Measurements from ENCODE around the gene VPS51. TPM values are rescaled to one million over a fixed set of nuclear protein-coding genes. Genes with fewer than 3 reads are reported as not detected.

The VPS51 gene
- total and polyA plus RNA-seq, 10 of the 15 experiments (the other 5 are each of a cell fraction or from before 2014, with no cell fraction given), result 1.5 to 279 (median 53.2) TPM

- no peaks in the 10 kb centered on the region for H3K27me3 ChIP-seq (replicated peaks in 1 of 2; ENCODE audit: control insufficient read depth in 2 of 2, insufficient read depth in 2 of 2, low read length in 1 of 2)
- no peak overlapping the region for H3K4me3 ChIP-seq
- ChIA-PET SMC1A (ENCODE audit: uncharacterized antibody, unreplicated experiment) (interaction anchor here (0.6 to 3.1 kb wide), 12 partner anchors 8 to 263 kb away, joined by 3 to 27 read pairs (median 4); partner anchors contain the start of genes CAPN1, FAU, MRPL49 and SNX15), CTCF (interaction anchor here (0.6 to 6.3 kb wide), 34 partner anchors 8 to 793 kb away, joined by 3 to 93 read pairs (median 4); partner anchors contain the start of genes ARL2, BATF2, CAPN1 and CDC42BPG), RAD21 (ENCODE audit: unreplicated experiment) (interaction anchor here (0.8 to 3.8 kb wide), 12 partner anchors 11 to 264 kb away, joined by 3 to 59 read pairs (median 8); partner anchors contain the start of genes ARL2, CAPN1, CDC42EP2 and FAU), POLR2A (interaction anchor here (0.6 to 2.7 kb wide), 11 partner anchors 11 to 707 kb away, joined by 3 to 11 read pairs (median 4); partner anchors contain the start of genes FAU and MRPL49)
- H2AFZ ChIP-seq (ENCODE audit: control insufficient read depth, low read depth, low read length), result no peak overlapping the region
- peaks cover 6 to 16% of the 10 kb centered on the region in 2 experiments; a peak in 3 of 4 replicates for H3K36me3 ChIP-seq (ENCODE audit: control insufficient read depth in 2 of 2, insufficient read depth in 2 of 2, low read length in 1 of 2)
- no peaks in the 10 kb centered on the region for H3K9me3 ChIP-seq (replicated peaks; ENCODE audit: control insufficient read depth, insufficient read depth, low read length)
- in situ Hi-C loops (cut with MboI) (no loop called here), intact Hi-C loops (cut with micrococcal nuclease; ENCODE audit: unreplicated experiment) (loop anchor here (5.0 to 10.0 kb wide), 4 partner anchors 72 to 336 kb away; partner anchors contain the start of genes ATG2A, CAPN1, DPF2 and SF1)
- peak; percentile 62 for ATAC-seq
- peaks cover 15% of the 10 kb centered on the region for H3K4me1 ChIP-seq (ENCODE audit: control insufficient read depth, insufficient read depth, low read length)
- no peak for DNase-seq (ENCODE audit: low read depth, low spot score)
- no peak overlapping the region for H3K4me2 ChIP-seq (ENCODE audit: control insufficient read depth, insufficient read depth)
- no peak overlapping the region for H3K9ac ChIP-seq (ENCODE audit: control insufficient read depth, insufficient read depth, low read length)
- 14% methylated on average over 18 of the region's 18 CpGs for WGBS (ENCODE audit: insufficient coverage, insufficient replicate concordance, low lambda C conversion rate, missing lambda C conversion rate)
- H3K79me2 ChIP-seq (ENCODE audit: control insufficient read depth, insufficient read depth, low read length), result 0 out of 2 replicates have a peak, but pooled peaks cover 2% of the 10 kb centered on the region
- H3K27ac ChIP-seq (ENCODE audit: control insufficient read depth, insufficient read depth), result 0 out of 2 replicates have a peak overlapping the region, but pooled peaks have one; percentile 2
- no peaks in the 10 kb centered on the region; the same call in 1 of the 2 replicates for H4K20me1 ChIP-seq (ENCODE audit: control insufficient read depth, insufficient read depth)
- peak; percentile 96 for FAIRE-seq
- no TSS peak for BruUV-seq (replicated peaks)
- 0 out of 2 replicates have a peak, but pooled peaks have one; percentile 32 for TF ChIP-seq MEF2A (IDR thresholded peaks at IDR 0.05; ENCODE audit: insufficient read depth, low read depth, low read length)
- TF ChIP-seq RUNX3 (IDR thresholded peaks at IDR 0.05; ENCODE audit: low read length), result peak; percentile 53
- TF ChIP-seq YY1 (IDR thresholded peaks at IDR 0.05; ENCODE audit: low read depth, low read length), result peak; percentile 43; the same call in 1 of the 2 replicates
- TF ChIP-seq BHLHE40 (IDR thresholded peaks at IDR 0.05; ENCODE audit: borderline replicate concordance in 1 of 2, low read depth in 2 of 2, low read length in 1 of 2), result peak in 1 of 2 experiments; percentile 56; a peak in 1 of 4 replicates
- TF ChIP-seq PRDM15 (CRISPR knock-in tag; IDR thresholded peaks at IDR 0.05), result no peak
- TF ChIP-seq TARDBP (IDR thresholded peaks at IDR 0.05; ENCODE audit: borderline replicate concordance), result peak; percentile 52; the same call in 1 of the 2 replicates
- TF ChIP-seq RAD21 (IDR thresholded peaks at IDR 0.05; ENCODE audit: insufficient read depth, low read depth, low read length), result peak; percentile 57
- no peak for TF ChIP-seq ZNF592 (IDR thresholded peaks at IDR 0.05)
- TF ChIP-seq SREBF1 (IDR thresholded peaks at IDR 0.05; ENCODE audit: low read length), result no peak
- TF ChIP-seq MTA3 (IDR thresholded peaks at IDR 0.05; ENCODE audit: borderline replicate concordance, low read length), result no peak
- peak; percentile 35; the same call in 1 of the 2 replicates for TF ChIP-seq SPI1 (IDR thresholded peaks at IDR 0.05; ENCODE audit: borderline replicate concordance, insufficient read depth, low read depth, low read length)
- peak; percentile 82 for TF ChIP-seq SMC3 (IDR thresholded peaks at IDR 0.05; ENCODE audit: borderline replicate concordance, low read length)
- TF ChIP-seq CREM (IDR thresholded peaks at IDR 0.05; ENCODE audit: low read depth), result 0 out of 2 replicates have a peak, but pooled peaks have one; percentile 8
- peak; percentile 53; the same call in 1 of the 2 replicates for TF ChIP-seq MXI1 (IDR thresholded peaks at IDR 0.05; ENCODE audit: low read depth, low read length)
- TF ChIP-seq GABPA (IDR thresholded peaks at IDR 0.05; ENCODE audit: low read depth), result no peak
- no peak for TF ChIP-seq ZNF622 (IDR thresholded peaks at IDR 0.05)
Observed at GRCh38 chr11:65110354-65110861, 14.4 kb downstream of the VPS51 start.

All from GM12878 (cell line).